Posterior vena cava (tissue), 2 donors: ENCODE data around the gene SOX15. TPM values are rescaled to one million over a fixed set of nuclear protein-coding genes. Genes with fewer than 3 reads are reported as not detected.

ENCODE experiments used
- DNase-seq: peaks from one replicate; pipeline ENCODE4 v3.0.0-alpha.2; 2020; ENCODE audit warnings: low spot score
- intact Hi-C, 2 donors: fragments of 100-400 bp; cut with DNase I; formaldehyde crosslinking; loops; one replicate each; pipeline versions ENCODE4 v1.14.1 to v1.14.2; 2022 to 2023
- total RNA-seq, 2 donors: library from RNA; stranded (reverse); fragmentation: NEBNext Ultra II Directional; extraction: Animal tissue kit (Norgen Biotek cat#: 25700); gene quantifications; one replicate each; pipeline ENCODE4 v1.2.1, GENCODE V29; 2021
- donor health status: DM: yes; HTN: yes; CAD: no.
- donor health status: DM: yes; HTN: yes; CAD: no.

Gene SOX15
- total RNA-seq, 2 donors from 2014 or later: 2.1 to 2.5 TPM

DNA sequence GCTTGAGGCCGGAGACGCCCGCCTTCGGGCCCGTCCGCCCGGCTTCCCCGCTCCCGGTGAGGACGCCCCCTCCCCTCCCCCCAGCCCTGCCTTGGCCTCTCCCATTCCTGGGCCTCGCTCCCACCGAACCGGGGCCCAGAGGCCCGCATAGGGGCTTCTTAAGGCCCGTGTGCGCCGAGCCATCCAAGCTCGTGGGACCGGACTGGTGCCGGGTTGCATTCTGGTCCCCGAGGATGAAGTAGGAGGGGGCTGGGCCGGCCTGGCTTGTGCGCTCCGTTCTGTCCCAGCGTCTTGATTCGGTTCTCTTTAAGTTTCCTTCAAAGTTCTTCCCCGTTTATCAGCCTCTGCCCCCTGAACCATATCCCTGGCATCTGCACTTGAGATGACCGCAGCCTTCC, 27.7 kb downstream of the SOX15 start:
- no peak for DNase-seq
- intact Hi-C loops: loop anchor here in 1 of 2 donors (10.0 kb wide), 2 partner anchors 127 to 207 kb away; partner anchors contain the start of genes FGF11, KCTD11, TMEM102 and TMEM95

DNA sequence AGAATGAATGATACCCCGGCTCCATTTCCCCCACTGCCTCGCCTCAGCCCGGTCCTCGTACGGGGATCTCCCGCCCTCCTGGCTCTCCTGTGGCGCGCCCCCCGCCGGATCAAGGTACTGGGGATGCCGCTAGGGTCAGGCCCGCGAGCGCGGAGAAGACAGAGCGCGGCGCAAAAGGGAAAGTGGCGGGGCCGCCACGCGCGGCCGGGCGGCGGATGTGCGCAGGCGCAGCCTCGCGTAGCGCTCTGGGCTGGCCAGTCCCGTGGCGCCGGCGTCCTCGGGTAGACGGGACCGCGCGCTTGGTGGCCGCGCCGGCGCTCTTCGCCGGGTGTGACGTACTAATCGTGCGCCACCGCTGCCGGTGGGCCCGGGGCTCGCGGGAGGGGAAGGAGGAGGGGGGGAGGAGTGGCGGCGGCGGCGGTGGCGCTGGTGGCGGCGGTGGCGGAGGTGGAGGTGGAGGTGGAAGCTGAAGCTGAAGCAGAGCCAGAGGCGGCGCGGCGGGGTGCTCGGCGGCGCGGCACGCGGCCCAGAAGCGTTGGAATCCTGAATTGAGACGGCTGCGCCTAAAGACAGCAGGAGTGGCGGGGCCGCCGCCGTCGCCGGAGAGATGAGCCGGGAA, 28.2 kb downstream of the SOX15 start, which contains the start of gene SENP3:
Gene SENP3 (plus strand): TSS at position 331 of the 619 bp plus-strand sequence. CDS start 1,158 bp downstream, outside the sequence.
- DNase-seq: peak; percentile 97
- intact Hi-C loops: loop anchor here in 1 of 2 donors (2.0 to 10.0 kb wide), 3 partner anchors 47 to 207 kb away; partner anchors contain the start of genes FGF11, KCTD11, TMEM102 and TMEM95

DNA sequence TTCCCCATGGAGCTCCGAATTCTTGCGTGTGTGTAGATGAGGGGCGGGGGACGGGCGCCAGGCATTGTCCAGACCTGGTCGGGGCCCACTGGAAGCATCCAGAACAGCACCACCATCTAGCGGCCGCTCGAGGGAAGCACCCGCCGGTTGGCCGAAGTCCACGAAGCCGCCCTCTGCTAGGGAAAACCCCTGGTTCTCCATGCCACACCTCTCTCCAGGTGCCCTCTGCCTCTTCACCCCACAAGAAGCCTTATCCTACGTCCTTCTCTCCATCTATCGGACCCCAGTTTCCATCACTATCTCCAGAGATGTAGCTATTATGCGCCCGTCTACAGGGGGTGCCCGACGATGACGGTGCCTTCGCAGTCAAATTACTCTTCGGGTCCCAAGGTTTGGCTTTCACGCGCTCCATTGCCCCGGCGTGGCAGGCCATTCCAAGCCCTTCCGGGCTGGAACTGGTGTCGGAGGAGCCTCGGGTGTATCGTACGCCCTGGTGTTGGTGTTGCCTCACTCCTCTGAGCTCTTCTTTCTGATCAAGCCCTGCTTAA, 28.8 kb downstream of the SOX15 start:
- DNase-seq: peak; percentile 97
- intact Hi-C loops: loop anchor here in 1 of 2 donors (2.0 to 10.0 kb wide), 3 partner anchors 46 to 206 kb away; partner anchors contain the start of genes FGF11, KCTD11, TMEM102 and TMEM95

DNA sequence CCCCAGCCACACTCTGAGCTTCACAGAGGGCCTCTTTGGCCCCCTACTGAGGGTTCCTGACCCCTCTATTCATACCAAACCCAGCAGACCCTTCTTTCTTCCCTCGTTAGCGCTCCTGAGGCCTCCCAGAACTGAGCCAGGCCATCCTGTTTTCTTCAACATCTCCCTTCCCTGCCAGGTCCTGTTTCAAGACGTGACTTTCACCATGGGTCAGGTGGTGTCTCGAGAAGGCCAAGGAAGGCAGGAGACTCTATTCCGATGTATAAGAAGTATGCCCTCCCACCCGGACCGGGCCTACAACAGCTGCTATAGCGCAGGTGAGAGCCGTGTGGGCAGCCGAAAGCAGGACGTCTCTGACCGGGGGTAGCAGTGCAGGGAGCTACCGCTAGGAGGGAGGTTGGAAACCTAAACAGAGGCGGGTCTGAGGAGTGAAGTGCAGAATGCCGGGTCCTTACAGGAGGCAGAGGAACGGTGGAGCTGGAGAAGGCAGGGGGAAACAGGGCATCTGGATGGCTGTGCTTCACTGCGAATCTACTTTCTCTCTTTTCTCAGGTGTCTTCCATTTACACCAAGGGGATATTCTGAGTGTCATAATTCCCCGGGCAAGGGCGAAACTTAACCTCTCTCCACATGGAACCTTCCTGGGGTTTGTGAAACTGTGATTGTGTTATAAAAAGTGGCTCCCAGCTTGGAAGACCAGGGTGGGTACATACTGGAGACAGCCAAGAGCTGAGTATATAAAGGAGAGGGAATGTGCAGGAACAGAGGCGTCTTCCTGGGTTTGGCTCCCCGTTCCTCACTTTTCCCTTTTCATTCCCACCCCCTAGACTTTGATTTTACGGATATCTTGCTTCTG, 29.5 kb downstream of the SOX15 start:
- peak; percentile 90 for DNase-seq

DNA sequence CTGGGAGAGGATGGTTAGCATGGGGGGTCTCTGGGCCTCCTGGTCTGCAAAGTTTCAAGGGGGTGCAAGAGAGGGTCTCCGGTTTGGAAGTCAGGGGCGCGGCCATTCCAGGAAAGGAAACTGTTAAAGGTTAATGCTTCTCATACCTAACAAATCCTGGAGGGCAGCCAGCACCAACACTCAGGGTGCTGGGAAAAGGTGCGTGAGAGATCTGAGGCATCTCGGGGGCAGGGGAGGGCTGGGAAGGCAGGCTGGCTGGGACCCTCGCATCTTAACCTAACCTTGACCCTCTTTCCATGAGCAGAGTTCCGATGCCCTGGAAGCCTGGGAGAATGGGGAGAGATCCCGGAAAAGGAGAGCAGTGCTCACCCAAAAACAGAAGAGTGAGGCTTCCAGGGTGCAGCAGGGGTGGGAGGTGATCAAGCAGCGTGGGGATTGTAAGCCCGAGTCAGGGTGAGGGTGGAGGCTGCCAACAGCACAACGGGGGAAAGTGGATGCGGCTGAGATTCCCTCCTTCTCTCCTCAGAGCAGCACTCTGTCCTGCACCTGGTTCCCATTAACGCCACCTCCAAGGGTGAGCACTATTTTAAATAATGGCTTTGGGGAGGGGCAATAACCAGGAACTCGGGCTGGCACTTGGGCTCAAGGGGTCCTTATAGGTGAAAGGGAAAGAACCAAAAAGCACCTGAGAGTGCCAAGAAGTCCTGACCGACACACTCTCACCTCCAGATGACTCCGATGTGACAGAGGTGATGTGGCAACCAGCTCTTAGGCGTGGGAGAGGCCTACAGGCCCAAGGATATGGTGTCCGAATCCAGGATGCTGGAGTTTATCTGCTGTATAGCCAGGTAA, 30.3 kb downstream of the SOX15 start:
- intact Hi-C loops: loop anchor here in 1 of 2 donors (2.0 to 10.0 kb wide), 3 partner anchors 45 to 205 kb away; partner anchors contain the start of genes FGF11, KCTD11, TMEM102 and TMEM95
- DNase-seq: no peak

More for the DNA sequence above, 29.5 kb downstream of the SOX15 start:
- intact Hi-C loops: loop anchor here in 1 of 2 donors (2.0 to 10.0 kb wide), 3 partner anchors 46 to 206 kb away; partner anchors contain the start of genes FGF11, KCTD11, TMEM102 and TMEM95

DNA sequence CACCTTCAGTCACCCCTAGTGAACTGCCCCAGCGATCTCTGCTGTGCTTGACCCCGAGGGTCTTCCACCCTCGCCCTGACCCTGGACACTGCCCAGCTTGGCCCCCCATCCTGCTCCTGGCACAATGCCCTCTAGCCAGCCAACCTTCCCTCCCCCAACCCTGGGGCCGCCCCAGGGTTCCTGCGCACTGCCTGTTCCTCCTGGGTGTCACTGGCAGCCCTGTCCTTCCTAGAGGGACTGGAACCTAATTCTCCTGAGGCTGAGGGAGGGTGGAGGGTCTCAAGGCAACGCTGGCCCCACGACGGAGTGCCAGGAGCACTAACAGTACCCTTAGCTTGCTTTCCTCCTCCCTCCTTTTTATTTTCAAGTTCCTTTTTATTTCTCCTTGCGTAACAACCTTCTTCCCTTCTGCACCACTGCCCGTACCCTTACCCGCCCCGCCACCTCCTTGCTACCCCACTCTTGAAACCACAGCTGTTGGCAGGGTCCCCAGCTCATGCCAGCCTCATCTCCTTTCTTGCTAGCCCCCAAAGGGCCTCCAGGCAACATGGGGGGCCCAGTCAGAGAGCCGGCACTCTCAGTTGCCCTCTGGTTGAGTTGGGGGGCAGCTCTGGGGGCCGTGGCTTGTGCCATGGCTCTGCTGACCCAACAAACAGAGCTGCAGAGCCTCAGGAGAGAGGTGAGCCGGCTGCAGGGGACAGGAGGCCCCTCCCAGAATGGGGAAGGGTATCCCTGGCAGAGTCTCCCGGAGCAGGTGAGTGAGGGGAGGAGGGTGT, 31.2 kb downstream of the SOX15 start, which contains the start of gene TNFSF13:
Gene TNFSF13 (plus strand): TSS at position 207 of the 776 bp plus-strand sequence. CDS start 290 bp downstream, at position 497.
- peak; percentile 86 for DNase-seq
- intact Hi-C loops: no loop called here

DNA sequence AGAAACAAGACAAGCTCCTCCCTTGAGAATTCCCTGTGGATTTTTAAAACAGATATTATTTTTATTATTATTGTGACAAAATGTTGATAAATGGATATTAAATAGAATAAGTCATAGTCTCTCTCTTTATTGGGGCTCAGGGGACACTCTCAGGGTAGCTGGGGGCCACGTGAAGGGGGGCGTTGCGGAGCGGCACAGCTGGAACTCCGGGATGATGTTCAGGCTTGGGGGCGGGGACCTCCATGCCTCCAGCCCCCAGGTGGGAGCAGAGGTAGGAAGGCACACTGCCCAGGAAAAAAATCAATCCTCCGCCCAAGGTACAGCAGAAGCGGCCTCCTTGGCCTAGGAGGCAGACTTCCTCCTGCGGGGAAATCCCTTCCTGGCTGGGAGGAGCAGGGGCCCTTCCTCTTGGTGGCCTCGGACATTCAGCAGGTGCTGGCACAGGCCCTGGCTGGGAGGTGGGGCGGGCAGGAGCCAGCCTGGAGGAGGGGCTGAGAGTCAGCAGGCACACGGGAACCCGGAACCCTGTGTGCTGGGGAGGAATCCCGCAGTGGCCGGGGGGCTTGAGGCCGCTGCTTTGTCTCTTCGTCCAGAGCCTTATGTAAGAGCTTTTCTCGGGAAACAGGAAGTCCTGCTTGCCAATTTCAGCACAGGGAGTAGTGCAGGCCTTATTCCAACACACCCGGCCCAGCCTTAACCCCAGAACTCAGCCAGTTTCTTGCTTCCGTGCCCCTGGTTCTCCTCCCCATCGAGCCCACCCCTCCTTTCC, 31.9 kb downstream of the SOX15 start:
- intact Hi-C loops: no loop called here

DNA sequence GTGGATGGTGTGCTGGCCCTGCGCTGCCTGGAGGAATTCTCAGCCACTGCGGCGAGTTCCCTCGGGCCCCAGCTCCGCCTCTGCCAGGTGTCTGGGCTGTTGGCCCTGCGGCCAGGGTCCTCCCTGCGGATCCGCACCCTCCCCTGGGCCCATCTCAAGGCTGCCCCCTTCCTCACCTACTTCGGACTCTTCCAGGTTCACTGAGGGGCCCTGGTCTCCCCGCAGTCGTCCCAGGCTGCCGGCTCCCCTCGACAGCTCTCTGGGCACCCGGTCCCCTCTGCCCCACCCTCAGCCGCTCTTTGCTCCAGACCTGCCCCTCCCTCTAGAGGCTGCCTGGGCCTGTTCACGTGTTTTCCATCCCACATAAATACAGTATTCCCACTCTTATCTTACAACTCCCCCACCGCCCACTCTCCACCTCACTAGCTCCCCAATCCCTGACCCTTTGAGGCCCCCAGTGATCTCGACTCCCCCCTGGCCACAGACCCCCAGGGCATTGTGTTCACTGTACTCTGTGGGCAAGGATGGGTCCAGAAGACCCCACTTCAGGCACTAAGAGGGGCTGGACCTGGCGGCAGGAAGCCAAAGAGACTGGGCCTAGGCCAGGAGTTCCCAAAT, 32.6 kb downstream of the SOX15 start:
- intact Hi-C loops: no loop called here
- DNase-seq: no peak

More for the DNA sequence above, 31.9 kb downstream of the SOX15 start:
- DNase-seq: peak; percentile 92

DNA sequence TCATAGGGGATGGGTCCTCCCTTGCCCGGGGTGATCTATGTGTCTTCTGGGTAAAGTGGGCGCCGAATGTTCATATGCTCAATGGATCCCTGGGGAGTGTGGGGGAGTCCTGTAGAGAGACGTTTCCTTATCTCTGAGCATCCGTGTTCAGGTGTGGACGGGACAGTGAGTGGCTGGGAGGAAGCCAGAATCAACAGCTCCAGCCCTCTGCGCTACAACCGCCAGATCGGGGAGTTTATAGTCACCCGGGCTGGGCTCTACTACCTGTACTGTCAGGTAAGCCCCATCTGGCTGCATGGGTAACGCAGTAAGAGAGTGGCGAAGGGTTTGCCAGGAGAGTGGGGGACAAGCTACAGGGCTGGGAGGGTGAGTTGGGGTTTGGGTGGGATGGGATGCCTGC, 33.3 kb downstream of the SOX15 start:
- no peak for DNase-seq
- intact Hi-C loops: no loop called here

DNA sequence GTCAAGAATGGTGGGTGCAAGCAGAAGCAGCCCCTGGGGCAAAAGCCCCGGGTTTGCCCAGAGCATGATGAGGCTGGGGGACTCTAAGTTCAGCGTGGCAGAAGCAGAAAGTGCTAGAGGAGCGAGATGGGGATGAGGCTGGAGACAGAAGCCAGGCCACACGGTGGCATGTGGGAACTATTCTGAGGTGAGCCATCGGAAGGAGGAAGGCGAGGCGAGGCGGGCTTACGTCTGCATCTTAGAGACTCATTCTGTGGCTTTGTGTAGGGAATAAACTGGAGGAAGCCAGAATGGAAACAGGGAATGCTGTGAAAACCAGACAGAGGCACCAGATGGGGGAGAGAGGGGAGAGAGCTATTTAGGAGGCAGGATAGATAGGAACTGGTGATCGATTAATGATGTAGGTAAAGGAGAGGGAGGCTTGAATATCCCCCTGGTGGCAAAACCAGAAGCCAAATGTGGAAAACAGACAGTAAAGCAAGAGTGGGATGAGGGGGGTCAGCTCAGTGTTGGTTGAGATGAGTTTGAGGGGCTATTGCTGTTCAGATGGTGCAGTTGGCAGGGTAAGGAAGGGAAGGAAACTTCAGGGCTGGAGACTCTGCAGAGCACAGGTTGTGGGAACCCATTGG, 34.5 kb downstream of the SOX15 start:
- DNase-seq: no peak
- intact Hi-C loops: no loop called here

DNA sequence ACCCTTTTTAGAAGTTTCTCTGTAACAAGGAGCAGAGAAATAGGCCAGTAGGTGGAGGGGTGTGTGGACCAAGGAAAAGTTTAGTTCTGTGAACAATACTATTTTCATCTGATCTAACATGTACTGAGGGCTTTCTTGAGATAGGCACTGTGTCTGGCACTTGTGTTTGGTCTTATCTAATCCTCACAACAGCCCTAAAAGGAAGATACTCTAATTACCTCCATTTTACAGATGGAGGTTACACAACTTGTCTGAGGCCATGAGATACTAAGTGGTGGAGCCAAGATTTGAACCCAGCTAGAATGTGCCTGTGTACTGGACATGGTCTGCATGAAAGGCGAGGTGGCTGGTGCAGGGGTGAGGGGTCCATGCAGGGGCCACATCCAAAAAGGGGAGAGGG, 36.5 kb downstream of the SOX15 start:
- intact Hi-C loops: no loop called here
- no peak for DNase-seq

DNA sequence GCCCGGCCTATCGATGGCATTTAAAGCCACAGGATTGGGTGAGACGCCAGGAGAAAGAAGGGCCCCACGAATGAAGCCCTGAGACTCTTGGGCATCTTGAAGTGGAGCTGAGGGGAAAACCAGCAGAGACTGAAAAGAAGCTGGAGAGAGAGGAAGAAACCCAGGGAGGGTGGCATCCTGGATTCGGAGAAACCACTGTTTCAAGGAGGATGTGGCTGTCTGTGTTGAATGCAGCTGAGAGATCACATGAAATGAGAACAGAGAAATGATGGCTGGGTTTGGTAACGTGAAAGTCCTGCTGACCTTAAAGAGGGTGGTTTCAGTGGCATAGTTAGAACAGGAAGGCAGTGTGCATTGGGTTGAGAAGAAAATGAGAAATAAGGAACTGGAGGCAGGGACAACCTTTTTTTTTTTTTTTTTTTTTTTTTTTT, 37.3 kb downstream of the SOX15 start:
- no peak for DNase-seq
- intact Hi-C loops: no loop called here

DNA sequence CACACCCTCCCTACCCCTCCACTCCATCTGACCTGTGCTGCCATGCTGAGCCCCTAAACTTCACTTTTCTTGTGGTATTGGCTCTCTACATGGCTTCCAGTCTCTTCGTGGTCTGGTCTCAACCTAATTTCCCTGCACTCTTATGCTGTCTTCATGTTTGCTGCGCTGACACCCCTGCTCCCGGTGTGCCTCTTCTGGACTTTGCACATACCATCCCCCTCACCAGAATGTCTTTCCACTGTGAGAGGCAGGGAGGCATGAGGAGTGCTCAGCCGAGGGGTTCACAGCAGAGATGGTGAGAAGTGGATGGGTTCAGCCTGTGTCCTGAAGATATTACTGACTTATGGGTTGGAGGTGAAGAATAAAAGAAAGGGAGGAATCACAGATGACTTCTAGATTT, 38.5 kb downstream of the SOX15 start:
- intact Hi-C loops: no loop called here

DNA sequence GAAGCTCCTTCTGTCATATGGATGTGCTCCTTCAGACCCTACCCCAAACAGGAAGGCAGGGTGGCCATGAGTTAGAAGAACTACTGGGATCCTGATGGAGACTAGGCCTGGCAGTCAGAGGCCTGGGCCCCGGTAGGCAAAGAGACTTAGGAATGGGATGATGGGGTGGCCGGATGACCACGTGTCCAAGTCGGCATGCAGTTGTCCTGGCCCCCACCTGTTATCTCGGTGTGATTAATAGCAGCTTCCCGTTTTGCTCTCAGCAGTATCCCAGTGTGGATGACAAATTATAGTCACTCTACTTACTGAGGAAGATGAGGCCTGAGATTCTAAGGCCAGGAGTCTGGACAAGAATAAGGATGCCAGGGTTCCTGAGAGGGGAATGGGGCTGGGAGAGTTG, 39.5 kb downstream of the SOX15 start:
- intact Hi-C loops: no loop called here
- no peak for DNase-seq

More for the DNA sequence above, 38.5 kb downstream of the SOX15 start:
- no peak for DNase-seq

DNA sequence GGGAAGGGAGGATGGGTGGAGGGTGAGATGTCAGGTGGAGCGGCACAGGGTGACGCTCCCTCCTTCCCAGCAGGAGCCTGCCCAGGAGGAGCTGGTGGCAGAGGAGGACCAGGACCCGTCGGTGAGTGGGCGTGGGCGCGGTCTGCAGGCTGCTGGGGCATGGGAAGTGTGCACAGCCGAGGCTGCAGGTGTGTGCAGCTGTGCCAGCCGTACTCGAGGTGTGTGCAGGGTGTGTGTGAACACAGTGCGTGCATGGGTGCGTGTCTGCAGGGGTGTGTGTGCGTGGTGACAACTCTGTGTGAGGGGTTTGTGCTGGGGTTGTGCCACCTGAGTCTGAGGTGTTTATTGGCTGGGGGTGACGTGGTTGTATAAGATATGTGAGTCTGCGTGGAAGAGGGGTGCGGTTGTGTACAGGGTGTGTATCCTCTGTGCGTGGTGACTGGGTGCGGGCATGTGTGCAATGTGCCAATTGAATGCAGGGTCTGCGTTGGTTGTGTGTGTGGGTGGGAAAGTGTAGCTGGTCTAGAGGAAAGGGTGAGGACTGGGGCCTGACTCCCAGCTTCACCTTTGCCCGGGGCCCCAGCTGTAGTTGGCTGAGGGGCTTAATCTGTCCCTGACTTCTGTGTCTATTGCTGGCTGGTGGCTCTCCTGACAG, 40.4 kb downstream of the SOX15 start:
- intact Hi-C loops: no loop called here
- no peak for DNase-seq
